Activated CD8-positive, alpha-beta memory T cell treated with anti-CD3 and anti-CD28 coated beads, Interleukin-2, amount 50 U/mL, for 1 hour (primary cell): ENCODE measurements around the gene TGFBR2.

Experiments
- DNase-seq: peaks from one replicate; pipeline ENCODE4 v3.0.0-alpha.2; 2020; ENCODE audit errors: extremely low read depth

TGFBR2 gene

DNA sequence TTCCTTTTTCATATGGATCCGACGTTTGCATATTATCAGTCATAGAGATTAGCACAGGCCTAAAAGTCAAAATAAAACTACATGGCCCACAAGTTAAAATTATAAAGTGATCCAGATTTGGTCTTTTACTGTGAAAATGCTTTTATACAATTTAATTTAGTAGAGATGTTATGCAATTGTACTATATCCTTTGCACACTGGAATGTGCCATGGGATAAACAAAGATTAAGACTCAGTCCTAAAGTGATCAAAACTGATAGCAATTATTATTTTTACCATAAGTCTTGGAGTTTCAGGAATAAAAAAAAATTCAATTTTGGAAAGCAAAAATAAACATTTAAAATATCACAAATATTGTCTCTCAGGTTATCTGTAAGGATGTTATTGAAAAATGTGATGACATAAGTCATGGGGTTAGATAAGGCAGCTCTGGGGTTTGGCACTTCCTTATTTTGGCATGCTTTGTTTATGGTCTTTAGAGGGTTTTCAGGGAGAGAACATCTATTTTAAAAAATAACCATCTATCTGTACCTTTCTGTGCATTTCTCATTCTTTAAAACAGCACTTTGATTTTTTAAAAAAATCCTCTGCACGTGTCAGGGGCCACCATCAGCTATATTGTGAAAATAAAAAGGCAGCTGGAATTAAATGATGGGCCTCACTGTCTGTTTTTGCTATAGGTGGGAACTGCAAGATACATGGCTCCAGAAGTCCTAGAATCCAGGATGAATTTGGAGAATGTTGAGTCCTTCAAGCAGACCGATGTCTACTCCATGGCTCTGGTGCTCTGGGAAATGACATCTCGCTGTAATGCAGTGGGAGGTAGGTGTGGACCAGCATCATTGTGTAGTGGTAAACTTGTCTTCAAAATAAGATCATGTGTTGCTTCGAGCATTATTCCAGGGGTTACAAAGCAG, 67.3 kb downstream of the TGFBR2 start:
- no peak for DNase-seq

DNA sequence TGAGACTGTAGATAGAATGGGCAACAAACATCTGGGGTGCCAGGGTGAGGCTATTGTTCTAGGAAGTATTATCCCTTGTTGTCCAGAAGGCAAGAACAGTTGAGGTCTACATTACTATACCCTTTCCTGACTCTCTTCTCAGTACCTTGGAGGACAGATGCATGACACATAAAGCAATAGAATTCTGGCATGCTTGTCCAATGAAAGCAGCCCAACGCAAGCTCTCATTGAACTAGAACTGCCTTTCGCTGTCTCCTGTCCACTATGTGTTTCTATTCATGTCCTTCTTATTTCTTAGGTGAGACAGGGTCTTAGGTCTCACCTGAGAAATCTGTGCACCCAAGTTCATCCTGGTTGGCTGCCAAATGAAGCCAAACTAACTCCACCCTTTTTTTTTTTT, 68.6 kb downstream of the TGFBR2 start:
- DNase-seq, result no peak

DNA sequence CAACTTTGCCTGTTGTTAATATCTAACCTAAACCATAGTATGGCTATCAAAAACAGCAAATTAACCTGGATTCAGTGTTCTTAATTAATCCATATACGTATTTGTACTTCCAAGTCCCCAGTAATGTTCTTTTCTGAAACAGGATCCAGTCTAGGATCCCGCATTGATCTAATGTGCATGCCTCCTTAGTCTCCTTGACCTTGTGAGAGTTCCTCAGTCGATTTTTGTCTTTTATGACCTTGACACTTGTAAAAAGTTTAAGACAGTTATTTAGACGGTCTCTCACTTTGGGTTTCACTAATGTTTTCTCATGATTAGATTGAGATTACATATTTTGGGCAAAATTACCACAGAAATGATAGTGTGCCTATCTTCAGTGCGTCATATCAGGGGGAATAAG, 69.4 kb downstream of the TGFBR2 start:
- DNase-seq, result no peak

DNA sequence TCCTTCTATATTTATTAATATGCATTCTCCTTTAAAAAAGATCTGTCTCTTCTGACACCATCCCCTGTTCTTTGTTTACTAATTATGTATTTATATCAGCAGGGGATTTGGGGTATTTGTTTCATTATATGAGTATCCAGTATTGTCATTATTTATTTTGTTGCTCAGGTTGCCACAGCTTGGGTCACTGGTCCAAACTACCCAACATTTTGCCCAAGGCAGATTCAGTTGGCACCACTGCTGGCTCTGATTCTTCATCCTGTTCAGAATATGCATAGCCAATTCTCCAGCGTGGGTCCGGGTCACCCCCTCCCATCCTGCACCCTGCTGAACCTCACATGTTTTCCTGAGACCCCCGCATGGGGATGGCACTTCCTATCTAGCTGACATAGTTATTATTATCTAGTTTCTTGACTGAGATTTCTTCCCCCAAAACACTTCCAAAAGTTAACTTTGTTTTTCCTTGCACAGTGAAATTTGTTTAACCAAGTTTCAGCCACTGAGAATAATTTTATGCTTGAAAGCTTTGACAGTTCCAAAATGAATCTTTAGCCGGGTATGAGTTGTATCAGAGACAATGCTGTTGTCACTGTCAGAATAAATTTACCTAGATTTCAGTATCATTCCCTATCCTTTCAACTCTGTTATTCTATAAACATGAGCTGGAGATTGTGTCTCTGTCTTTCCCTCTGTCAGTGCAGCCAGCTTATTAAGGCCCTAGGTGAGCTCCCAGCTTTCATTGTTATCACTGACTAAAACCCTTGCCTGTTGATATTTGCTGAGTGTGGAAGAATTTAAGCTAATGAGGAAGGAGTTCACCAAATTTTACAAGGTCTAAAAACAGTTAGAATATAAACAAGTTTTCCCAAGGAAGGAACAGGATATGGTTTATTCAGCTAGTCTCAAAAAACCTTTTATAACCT, 70.3 kb downstream of the TGFBR2 start:
- DNase-seq, result no peak

DNA sequence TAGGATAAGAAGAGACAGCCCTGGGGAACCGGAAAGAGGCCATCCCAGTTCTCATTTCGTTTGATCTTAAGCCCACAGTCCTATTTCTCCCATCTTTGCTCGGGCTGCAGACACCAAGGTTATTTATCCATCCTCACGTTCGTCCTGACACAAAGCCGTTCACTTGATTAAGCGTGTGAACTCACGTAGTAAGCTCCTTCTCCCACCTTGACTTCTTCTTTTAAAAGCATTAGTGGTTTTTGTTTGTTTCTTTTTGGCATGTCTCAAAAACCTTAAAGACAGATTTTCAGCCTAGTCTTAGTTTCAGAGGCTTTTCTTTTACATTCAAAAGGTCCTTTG, 70.9 kb downstream of the TGFBR2 start:
- no peak for DNase-seq

DNA sequence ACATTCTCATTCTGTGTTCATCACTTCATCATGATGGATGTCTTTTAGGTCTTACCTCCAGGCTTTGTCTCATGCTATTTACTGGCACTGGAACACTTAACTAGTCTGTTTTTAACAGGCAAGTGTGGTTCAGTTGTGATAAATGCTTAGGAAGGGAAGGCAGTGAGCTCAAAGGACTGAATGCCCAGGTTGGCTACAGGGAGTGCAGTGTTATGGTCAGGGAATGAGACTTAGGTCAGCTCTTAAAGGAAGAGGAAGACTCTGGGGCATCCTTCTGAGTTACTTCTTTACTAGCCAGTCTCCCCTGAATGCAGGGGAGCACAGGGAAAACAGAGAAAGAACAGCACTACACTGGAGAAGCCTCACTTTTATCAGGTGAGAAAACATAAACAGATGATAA, 72.6 kb downstream of the TGFBR2 start:
- no peak for DNase-seq

DNA sequence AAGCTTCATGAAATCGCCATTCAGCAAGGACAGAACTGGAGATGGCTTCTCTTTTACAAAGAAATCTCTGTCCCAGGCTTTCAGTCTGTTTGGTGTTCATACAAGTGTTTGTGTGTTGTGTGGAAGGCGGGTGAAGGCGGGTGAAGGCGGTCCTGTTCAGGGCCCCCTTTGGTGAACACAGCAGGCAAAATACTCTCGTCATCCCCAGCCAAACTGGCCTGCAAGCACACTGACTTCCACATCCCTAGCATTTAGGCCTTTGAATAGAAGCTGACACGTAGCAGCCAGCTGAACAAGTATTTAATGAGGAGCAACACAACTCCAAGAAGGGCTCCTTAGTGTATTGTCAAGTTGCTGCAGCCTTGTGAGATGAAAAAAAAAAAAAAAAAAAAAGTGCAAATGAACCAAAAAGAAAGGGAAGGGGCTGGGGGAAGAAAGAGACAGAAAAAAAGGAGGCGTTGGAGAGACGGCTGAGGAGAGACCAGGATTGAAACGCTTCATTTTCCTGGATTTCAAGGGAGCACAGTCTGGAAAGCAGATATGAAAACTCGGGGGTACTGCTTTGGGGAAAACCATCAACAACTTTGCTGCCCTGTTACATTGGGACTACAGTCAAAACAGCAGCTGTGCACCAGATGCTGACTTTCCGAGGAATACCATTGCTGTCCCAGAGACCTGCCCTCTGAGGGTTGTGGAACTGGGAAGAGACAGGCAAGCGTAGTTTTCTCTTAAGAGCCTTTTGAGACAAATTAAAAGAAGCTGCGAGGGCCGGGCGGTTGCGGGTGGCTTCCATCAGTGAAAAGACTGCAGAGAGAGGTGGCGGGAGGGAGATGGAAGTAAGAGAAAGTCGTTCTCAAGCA, 74.6 kb downstream of the TGFBR2 start:
- no peak for DNase-seq

DNA sequence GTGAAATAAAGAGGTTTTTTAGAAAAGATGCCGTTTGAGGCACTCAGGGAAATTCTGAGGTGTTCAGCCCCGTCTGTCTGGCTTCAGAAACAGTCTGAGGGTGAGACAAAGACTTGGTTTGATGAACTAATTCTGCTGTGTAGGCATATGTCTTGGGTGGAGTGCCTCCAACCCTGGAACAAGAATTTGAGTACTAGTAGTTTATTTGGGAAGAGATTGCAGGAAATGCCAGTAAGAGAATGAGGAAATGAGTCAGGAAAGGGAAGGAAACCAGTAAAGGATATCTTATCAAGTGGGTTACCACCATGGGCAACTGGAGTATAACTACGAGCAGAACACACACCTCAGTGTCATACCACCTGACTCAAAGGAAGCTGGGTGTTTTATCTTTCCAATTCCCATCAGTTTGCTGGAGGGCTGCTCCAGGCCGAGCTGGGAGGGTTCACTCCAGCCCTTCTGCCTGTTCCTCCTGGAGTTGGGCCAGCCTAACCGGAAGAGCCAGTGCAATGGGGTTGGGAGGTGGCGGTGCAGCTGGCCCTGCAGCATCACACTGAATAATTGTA, 75.3 kb downstream of the TGFBR2 start:
- DNase-seq, result no peak

DNA sequence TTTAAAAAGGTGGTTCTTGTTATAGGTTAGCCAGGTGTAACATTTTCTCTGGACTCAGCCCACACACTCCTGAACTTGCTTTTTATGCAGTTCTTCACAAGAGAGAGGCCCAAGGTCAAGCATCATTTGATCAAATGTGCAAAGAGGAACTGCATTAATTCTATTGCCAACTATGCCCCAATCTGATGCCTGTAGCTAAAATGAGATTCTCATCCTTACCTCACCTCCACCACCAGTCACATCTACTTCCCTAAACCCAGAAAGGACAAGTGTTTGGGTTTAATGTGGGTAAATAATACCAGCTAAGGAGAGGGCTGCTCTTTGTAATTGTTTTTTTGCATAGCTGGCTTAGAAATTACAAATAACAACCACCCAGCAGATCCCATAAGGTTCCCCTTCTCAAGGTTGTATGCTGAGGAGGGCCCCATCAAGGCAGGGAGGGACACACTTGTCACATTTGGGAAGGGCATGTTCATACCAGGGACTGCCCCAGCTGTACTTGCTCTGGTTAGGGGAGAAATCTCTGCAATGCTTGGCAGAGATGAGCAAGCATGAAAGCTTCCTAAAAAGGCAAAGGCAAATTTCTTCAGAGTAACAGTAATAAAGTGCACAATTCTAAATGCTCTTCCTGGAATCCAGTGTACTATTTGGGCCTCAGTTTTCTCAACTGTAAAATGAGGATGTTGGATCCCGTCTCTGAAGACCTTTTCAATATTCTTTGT, 76.2 kb downstream of the TGFBR2 start:
- no peak for DNase-seq

DNA sequence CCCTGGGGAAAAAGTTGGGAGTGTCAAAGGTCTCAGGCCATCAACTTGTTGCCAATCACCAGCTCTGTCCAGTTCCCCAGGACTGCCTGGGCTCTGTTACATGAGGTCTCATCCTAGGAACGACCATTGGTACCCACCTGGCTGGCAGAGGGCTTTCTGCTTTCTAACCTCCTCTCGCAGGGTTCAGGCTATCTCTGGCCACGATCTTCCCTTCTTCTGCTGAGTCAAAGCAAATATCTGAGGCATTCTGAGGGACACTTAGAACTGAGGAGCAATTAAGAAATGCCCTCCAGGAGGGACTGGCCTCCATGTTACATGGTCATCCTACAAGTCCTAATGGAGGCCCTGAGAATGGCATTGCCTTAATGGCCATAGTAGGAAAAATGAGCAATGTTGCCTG, 77.4 kb downstream of the TGFBR2 start:
- no peak for DNase-seq

DNA sequence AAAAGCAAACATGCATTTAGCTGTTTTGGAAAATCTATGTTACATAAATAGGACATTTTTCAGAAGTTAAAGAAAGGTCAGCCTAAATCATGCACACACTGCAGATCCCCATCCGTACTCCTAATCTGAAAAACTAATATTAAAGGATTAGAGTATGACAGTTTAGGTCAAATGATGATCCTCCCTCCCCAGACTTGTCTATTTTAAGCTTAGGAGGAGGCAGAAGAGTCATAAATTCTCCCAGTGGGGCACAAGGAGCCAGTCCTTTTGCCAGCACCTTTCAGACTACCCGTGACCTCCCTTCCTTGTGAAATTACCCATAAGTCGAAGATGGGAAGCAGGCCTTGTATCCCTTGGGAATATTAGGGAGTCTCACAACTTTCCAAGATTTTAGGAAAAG, 78.0 kb downstream of the TGFBR2 start:
- DNase-seq, result no peak

DNA sequence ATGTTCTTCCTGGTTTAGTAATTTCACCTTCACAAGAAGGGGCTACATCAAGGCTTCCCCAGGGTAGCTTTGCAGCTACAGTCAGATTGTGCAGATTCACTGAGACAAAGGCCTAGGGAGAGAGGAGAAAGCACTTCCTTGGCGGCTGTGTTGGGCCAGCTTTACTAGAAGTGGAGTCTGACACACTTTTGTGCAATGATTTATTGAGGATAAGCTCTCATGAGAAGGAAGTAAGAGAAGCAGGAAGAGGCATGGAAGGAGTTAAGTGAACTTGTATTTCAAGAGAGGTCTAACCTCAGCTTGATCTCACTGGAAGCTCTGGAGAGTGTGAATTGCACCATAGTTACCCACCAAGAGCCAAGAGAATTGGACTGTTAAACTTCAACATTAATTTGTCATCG, 78.9 kb downstream of the TGFBR2 start:
- DNase-seq, result no peak

DNA sequence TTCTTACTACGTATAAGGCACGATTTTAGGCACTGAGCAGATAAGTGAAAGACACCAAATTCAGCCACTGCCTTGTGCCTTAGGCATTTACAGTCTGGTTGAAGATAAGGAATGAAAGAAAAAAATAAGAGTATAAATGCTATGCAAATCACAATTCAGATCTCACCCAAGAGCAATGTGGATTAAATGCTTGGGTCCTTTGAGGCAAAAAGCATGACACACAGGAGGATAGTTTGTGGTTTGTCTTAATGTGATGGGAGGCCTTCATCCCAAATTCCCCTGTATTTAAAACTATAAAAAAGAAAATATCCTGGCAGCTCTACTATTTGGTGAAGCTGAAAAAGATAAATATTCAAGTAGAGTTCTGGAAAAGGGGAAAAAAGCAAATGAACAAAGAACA, 79.8 kb downstream of the TGFBR2 start:
- no peak for DNase-seq

DNA sequence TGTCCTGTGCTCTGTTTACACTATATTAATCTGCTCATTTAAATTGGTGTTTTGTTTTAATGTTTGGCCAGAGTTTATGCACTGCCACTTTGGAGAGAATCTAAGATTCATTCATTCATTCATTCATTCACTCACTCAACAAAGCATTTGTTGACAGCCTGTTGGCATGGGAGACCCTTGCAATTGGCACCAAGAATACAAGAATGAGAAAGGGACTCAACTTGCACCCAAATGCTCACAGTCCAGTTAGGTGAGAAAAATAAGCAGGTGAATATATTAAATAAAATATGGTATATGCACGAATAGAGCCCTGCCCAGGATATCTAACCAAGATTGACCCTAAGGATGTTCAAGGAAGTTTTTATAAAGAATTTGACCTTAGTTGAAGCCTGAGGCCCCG, 80.4 kb downstream of the TGFBR2 start:
- DNase-seq, result no peak

DNA sequence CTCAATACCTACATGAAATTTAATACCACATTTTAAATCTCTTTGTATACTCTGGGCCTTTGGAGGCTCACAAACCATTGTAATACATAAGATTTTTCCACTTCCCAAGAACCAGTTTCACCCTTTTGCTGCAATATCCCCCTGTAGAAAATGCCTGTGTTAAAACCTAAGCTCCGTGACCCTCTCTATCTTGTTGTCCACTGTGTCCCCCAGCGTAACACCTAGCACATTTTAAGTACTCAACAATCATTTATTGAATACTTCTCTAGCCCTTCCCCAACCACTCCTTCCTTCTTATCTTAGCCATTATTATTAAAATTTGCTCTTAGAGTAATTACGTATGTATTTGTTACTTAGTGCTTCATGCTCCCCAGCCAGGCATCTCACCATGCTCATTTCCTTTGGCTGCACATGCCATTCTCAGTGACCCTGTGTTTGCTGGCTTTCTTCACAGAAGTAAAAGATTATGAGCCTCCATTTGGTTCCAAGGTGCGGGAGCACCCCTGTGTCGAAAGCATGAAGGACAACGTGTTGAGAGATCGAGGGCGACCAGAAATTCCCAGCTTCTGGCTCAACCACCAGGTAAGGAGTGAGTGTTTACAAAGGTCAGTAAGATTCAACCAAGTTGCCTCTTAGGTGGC, 81.6 kb downstream of the TGFBR2 start:
- DNase-seq, result no peak

DNA sequence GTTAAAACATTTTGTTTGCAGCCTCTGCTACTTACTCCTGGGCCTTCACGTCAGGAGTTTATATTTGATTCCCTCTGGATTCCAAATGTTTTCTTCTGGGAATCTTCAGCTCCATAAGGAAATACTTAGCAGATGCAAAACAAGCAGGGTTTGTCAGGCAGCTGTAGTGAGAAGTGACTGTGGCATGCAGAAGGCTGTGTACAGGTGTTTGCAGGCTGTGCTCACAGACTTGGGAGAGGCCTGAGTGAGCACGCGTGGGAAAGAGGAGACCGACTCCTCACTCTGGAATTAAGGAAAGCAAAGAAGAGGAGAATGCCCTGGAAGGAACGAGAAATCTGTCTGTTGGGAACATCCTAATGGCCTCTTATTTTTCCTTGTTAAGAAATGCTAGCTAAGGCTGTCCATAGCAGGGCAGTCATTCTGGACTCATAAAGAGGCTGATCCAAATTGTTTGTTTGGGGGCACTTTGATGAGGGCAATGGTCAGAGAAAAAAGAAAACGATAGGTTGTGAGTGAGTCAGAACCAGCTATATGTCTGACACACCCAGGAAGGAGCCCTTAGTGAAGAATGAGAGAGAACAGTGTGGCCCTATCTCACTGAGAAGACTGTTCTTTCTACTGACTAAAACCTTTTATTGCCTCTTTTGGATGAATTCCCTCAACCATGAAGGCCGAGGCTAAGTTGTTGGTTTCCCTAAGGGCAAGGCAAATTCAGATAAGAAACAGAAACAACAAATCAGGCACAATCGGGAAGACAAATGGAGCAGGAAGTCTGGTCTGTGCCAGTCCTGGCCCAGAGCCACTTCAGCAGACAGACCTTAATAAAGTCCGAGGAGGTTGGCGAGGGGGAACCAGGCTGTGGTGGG, 82.6 kb downstream of the TGFBR2 start:
- DNase-seq, result no peak

DNA sequence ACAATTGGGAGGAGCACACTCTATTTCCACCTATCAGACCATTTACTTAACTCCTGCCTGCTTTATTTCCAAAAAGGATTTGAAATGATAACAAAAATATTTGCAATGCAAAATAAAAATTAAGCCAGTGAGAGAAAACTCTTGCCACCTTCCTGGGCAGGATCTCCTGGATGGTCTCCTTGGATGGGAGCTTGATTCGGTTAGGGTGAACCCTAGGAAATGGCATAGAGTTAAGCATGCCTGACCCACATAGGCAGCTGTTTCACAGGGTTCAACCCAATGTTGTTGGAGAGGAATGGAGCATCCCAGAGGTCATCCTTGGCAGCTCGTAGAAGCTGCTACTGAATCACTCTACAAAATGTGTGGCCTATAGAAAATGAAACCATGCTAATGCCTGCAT, 83.8 kb downstream of the TGFBR2 start:
- DNase-seq, result no peak

DNA sequence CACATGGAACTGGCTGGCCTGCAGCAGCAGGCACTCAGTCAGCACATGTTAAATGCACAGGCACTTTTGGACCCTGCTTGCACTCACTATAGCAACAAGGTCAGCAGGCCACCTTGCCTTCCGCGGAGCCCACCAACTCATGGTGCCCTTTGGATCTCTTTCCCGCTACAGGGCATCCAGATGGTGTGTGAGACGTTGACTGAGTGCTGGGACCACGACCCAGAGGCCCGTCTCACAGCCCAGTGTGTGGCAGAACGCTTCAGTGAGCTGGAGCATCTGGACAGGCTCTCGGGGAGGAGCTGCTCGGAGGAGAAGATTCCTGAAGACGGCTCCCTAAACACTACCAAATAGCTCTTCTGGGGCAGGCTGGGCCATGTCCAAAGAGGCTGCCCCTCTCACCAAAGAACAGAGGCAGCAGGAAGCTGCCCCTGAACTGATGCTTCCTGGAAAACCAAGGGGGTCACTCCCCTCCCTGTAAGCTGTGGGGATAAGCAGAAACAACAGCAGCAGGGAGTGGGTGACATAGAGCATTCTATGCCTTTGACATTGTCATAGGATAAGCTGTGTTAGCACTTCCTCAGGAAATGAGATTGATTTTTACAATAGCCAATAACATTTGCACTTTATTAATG, 85.0 kb downstream of the TGFBR2 start:
- DNase-seq, result no peak

DNA sequence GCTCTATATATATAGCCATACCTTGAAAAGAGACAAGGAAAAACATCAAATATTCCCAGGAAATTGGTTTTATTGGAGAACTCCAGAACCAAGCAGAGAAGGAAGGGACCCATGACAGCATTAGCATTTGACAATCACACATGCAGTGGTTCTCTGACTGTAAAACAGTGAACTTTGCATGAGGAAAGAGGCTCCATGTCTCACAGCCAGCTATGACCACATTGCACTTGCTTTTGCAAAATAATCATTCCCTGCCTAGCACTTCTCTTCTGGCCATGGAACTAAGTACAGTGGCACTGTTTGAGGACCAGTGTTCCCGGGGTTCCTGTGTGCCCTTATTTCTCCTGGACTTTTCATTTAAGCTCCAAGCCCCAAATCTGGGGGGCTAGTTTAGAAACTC, 85.5 kb downstream of the TGFBR2 start:
- DNase-seq, result no peak
